PC-9 (cell line): Measurements from ENCODE around the gene E2F4. TPM values are rescaled to one million over a fixed set of nuclear protein-coding genes. Genes with fewer than 3 reads are reported as not detected.

Experiments used
- BruUV-seq: library from RNA; stranded (reverse); fragments of 400-500 nt; replicated peaks from 2 replicates; lab custom pipeline; 2021; lab: Mats Ljungman, UMichigan
- CTCF ChIA-PET: fragments of 300-600 bp; sonication (Branson Sonifier 250); formaldehyde crosslinking; loops from one replicate; lab custom pipeline; 2022; ENCODE audit warnings: antibody characterized with exemption; lab: Charles Lee
- POLR2A ChIA-PET: fragments of 300-600 bp; sonication (Branson Sonifier 250); formaldehyde crosslinking; loops from one replicate; lab custom pipeline; 2022; ENCODE audit warnings: antibody characterized with exemption; ENCODE audit not compliant: unreplicated experiment; lab: Charles Lee
- DNase-seq, 2 experiments: peaks; one replicate each; pipeline versions ENCODE4 v3.0.0 to v3.0.0-alpha.2; 2015 to 2022; ENCODE audit warnings: mixed read lengths in 1 of 2
- H2AFZ ChIP-seq: fragments of 200-600 bp; sonication (generic); 2 replicates; pipeline ENCODE4 v1.8.1; 2017; ENCODE audit warnings: antibody characterized with exemption
- H3F3A ChIP-seq: fragments of 200-600 bp; sonication (generic); 2 replicates; pipeline ENCODE4 v1.8.1; 2017; ENCODE audit warnings: antibody characterized with exemption, mild to moderate bottlenecking, low read depth; ENCODE audit not compliant: insufficient read depth
- H3K27ac ChIP-seq: fragments of 200-600 bp; sonication (generic); 2 replicates; pipeline ENCODE4 v1.6.1; 2016; ENCODE audit warnings: mixed run types
- H3K27me3 ChIP-seq: fragments of 200-600 bp; sonication (generic); 2 replicates; pipeline ENCODE4 v1.6.1; 2016; ENCODE audit warnings: low read depth, mixed run types; ENCODE audit not compliant: insufficient read depth
- H3K36me3 ChIP-seq: fragments of 200-600 bp; sonication (generic); 2 replicates; pipeline ENCODE4 v1.6.1; 2016; ENCODE audit warnings: low read depth, mixed run types
- H3K4me1 ChIP-seq: fragments of 200-600 bp; sonication (generic); replicated peaks from 2 replicates; pipeline ENCODE4 v1.6.1; 2016; ENCODE audit warnings: mixed run types; ENCODE audit not compliant: insufficient read depth
- H3K4me2 ChIP-seq: fragments of 200-600 bp; sonication (generic); 2 replicates; pipeline ENCODE4 v1.6.1; 2017; ENCODE audit warnings: mixed run types
- H3K4me3 ChIP-seq: fragments of 200-600 bp; sonication (generic); 2 replicates; pipeline ENCODE4 v1.6.1; 2016; ENCODE audit warnings: mixed run types
- H3K79me2 ChIP-seq: fragments of 200-600 bp; sonication (generic); 2 replicates; pipeline ENCODE4 v1.6.1; 2017; ENCODE audit warnings: low read depth, mixed run types
- H3K9me2 ChIP-seq: fragments of 200-600 bp; sonication (generic); 2 replicates; pipeline ENCODE4 v1.8.1; 2017; ENCODE audit warnings: mild to moderate bottlenecking; ENCODE audit not compliant: insufficient read depth
- H3K9me3 ChIP-seq: fragments of 200-600 bp; sonication (generic); 2 replicates; pipeline ENCODE4 v1.8.1; 2016; ENCODE audit warnings: low read depth; ENCODE audit not compliant: insufficient read depth
- H4K20me1 ChIP-seq: fragments of 200-600 bp; sonication (generic); 2 replicates; pipeline ENCODE4 v1.8.1; 2017; ENCODE audit not compliant: insufficient read depth
- EZH2 ChIP-seq: fragments of 200-600 bp; sonication (generic); IDR thresholded peaks from 2 replicates; pipeline ENCODE4 v1.8.0; 2017; ENCODE audit warnings: antibody characterized with exemption, low read depth
- intact Hi-C: fragments of 100-400 bp; cut with micrococcal nuclease; formaldehyde crosslinking; loops from one replicate; pipeline ENCODE4 v1.10.0; 2022; ENCODE audit not compliant: unreplicated experiment
- total RNA-seq: library from RNA; stranded (reverse); gene quantifications from 2 replicates; pipeline ENCODE4 v1.2.3, GENCODE V29; 2021
- TF ChIP-seq, protein P1 (sequence below): fragments of 200-600 bp; sonication (generic); conservative IDR thresholded peaks from 2 replicates; pipeline ENCODE4 v1.6.1; 2017; ENCODE audit warnings: mixed run types, antibody characterized with exemption, mild to moderate bottlenecking, moderate library complexity

Gene E2F4
- total RNA-seq, 1 experiment from 2014 or later = 78.4 TPM

DNA sequence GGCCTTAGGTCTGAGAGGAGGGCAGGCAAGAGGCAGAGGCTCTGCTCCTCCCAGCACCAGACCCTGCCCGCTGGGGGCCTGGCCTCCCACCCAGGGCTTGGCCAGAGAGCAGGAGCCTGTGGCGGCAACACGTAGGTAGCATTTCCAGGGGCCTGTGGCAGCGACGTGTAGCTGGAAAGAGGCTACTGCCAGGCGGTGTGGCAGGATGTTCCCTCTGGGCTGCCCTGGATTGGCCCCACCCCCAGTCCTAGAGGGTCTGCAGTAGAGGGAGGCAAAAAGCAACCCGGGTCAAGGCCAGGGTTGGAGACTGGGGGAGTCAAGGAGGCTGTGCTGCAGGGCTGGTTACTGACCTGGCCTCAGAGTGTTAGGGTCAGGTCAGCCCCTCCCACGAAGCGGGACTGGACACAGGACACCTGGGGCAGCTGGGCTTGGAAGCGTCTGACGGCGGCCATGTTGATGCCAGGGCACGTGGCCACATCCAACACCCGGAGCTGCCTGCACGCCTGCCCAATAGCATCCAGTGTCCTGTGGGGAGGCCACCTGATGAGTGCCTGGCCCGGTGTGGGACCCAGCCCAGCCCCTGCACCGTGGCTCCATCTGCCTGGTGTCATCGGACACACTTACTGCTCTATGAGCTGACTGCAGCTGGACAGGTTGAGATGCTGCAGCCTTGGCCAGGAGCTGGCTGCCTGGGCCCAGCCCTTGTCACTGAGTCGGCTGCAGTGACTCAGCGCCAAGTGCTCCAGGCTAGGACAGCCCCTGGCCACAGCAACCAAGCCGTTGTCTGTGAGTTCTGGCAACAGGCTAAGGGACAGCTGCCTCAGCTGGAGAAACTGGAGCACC is 15.5 kb downstream of the E2F4 start:
- Histone ChIP-seq H4K20me1 (no peaks in the 10 kb centered on the region), H3K27ac (peak overlapping the region; percentile 64), H3K4me2 (peak overlapping the region; percentile 65), H3F3A (peaks cover 57% of the 10 kb centered on the region), H2AFZ (no peak overlapping the region), H3K4me1 (peaks cover 47% of the 10 kb centered on the region), H3K27me3 (no peaks in the 10 kb centered on the region), H3K9me2 (no peaks in the 10 kb centered on the region), H3K36me3 (0 out of 2 replicates have a peak, but pooled peaks cover 3% of the 10 kb centered on the region), H3K79me2 (no peaks in the 10 kb centered on the region), H3K9me3 (no peaks in the 10 kb centered on the region), H3K4me3 (no peak overlapping the region; the same call in 1 of the 2 replicates)
- BruUV-seq = no TSS peak
- CTCF ChIA-PET = interaction anchor here (0.6 to 0.7 kb wide), 3 partner anchors 220 to 499 kb away, joined by 6 to 10 read pairs (median 9); partner anchors contain the start of gene HSD11B2
- DNase-seq = peak; percentile 77 to 86
- intact Hi-C loops = loop anchor here (2.0 kb wide), 1 partner anchor 39 kb away; the partner anchor contains the start of gene FHOD1
- TF ChIP-seq, protein P1, sequence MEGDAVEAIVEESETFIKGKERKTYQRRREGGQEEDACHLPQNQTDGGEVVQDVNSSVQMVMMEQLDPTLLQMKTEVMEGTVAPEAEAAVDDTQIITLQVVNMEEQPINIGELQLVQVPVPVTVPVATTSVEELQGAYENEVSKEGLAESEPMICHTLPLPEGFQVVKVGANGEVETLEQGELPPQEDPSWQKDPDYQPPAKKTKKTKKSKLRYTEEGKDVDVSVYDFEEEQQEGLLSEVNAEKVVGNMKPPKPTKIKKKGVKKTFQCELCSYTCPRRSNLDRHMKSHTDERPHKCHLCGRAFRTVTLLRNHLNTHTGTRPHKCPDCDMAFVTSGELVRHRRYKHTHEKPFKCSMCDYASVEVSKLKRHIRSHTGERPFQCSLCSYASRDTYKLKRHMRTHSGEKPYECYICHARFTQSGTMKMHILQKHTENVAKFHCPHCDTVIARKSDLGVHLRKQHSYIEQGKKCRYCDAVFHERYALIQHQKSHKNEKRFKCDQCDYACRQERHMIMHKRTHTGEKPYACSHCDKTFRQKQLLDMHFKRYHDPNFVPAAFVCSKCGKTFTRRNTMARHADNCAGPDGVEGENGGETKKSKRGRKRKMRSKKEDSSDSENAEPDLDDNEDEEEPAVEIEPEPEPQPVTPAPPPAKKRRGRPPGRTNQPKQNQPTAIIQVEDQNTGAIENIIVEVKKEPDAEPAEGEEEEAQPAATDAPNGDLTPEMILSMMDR = no peak
- TF ChIP-seq EZH2 = no peak
- POLR2A ChIA-PET = interaction anchor here (0.5 to 1.5 kb wide), 8 partner anchors 19 to 691 kb away, joined by 3 to 24 read pairs (median 5); partner anchors contain the start of genes CES3, FHOD1 and TMEM208

DNA sequence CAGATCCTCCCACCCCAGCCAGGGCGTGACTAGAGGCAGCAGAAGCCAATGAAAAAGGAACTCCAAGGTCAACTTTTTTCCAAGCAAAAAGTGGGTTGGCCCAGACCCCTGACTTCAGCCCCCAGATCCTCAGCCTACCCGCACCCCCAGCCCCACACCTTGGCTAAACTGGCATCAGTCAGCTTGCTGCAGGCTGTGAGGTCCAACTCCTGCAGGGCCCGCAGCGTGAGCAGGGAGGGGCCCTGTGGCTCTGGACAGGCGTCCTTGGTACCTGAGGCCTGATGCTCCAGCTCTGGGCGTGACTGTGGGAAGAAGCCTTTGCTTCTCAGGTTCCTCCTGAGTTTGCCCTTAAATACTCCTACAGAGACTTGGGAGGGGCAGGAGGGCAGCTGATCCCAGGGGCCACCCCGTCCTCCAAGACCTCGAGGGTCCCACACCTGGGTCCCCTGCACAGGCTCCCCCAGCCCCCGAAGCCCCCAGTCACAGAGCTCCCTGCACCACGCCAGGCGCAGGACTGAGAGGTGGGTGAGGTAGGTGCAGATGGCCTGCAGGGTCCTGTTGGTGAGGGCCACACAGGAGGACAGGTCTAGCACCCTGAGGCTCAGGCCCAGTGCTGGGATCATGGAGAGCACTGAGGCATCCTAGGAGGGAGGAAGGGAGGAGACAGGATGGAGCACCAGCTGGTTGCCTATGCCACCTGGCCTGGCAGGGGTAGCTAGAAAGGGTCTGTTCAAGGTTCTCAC is 16.4 kb downstream of the E2F4 start:
- Histone ChIP-seq H3K79me2 (no peaks in the 10 kb centered on the region), H3K27me3 (no peaks in the 10 kb centered on the region), H3K36me3 (0 out of 2 replicates have a peak, but pooled peaks cover 3% of the 10 kb centered on the region), H4K20me1 (no peaks in the 10 kb centered on the region), H2AFZ (no peak overlapping the region), H3K9me3 (no peaks in the 10 kb centered on the region), H3K9me2 (no peaks in the 10 kb centered on the region), H3F3A (peaks cover 66% of the 10 kb centered on the region), H3K27ac (peak overlapping the region; percentile 64), H3K4me2 (peak overlapping the region; percentile 65), H3K4me3 (no peak overlapping the region), H3K4me1 (peaks cover 54% of the 10 kb centered on the region)
- ChIA-PET POLR2A (interaction anchor here (0.6 to 1.5 kb wide), 10 partner anchors 16 to 247 kb away, joined by 3 to 24 read pairs (median 4); partner anchors contain the start of genes CES3, EXOC3L1, FHOD1 and TMEM208), CTCF (interaction anchor here (0.7 kb wide), 1 partner anchor 219 kb away, joined by 6 read pairs; no protein-coding TSS in a partner anchor)
- BruUV-seq = no TSS peak
- no peak for DNase-seq
- intact Hi-C loops = no loop called here
- TF ChIP-seq EZH2 = no peak

DNA sequence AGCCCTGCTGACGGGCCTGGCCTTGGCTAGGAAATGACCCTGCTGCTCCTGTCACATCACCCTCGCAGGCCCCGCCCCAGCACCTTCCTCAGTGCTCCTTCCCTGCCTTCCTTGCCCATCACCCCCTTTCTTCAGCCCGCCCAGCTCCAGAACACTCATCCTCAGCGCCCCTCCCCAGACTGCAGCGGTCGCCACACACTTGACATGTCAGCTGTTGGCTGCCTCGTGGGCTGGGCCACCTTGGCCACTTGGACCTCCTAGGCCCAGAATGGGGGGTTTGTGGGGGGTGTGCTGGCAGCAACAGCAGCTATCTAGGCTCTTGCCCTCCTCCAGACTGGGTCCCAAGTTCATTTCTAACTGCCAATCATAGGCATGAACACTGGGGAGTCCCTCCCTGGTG is 17.6 kb downstream of the E2F4 start:
- intact Hi-C loops = no loop called here
- no peaks in the 10 kb centered on the region for H3K27me3 ChIP-seq
- no peaks in the 10 kb centered on the region for H3K9me2 ChIP-seq
- H3K79me2 ChIP-seq = no peaks in the 10 kb centered on the region
- H3K4me1 ChIP-seq = peaks cover 66% of the 10 kb centered on the region
- H3K4me2 ChIP-seq = no peak overlapping the region
- no peaks in the 10 kb centered on the region for H4K20me1 ChIP-seq
- H2AFZ ChIP-seq = no peak overlapping the region
- no peak for DNase-seq
- no peak overlapping the region for H3K4me3 ChIP-seq
- H3F3A ChIP-seq = peaks cover 77% of the 10 kb centered on the region
- BruUV-seq = no TSS peak
- H3K27ac ChIP-seq = no peak overlapping the region
- ChIA-PET CTCF (no interaction called here), POLR2A (no interaction called here)
- no peaks in the 10 kb centered on the region for H3K36me3 ChIP-seq
- no peak for TF ChIP-seq EZH2
- H3K9me3 ChIP-seq = no peaks in the 10 kb centered on the region
